Measurements from ENCODE around the gene KLHL7.
"Not testable (repeated sequence)": the region's sequence is repeated elsewhere in the genome, so short reads cannot be mapped to it uniquely, and the experiment has no call there.

KLHL7 gene

DNA sequence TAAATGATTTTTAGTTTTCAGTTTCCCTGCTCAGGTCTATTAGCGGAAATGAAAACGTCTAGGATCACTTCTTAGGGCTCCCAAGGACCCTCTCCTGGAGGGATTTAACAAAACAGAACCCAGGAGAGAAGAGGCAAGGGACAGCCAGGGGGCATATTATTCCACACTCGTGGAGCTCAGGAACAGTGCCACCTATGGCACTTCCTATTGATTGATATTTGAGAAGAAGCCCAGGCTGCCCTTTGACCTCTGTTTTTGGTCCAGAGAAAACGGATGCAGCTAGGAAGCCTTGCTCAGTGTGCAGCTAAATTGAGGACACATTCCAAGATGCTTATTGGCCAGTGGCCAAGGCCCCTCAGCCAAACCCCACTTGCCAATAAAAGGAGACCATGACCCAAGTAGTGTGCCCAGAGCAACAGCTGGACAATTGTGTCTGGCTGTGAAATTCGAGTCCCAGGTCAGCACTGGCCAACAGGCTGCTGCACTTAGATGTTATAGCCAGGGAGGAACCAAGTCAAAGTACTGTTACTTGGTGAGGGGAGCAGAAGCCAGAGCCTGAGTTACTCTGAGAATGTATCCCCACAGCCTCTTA lies 117.0 kb downstream of the KLHL7 start:
- Histone ChIP-seq H3K27ac (ENCODE audit: low read length) (no peak overlapping the region), H3K4me1 (ENCODE audit: low read length) (peaks cover 11% of the 10 kb centered on the region), H3K9me3 (ENCODE audit: insufficient read depth, low read length) (no peaks in the 10 kb centered on the region), H3K4me2 (ENCODE audit: low read length) (no peak overlapping the region), H4K20me1 (ENCODE audit: insufficient read depth, low read length) (no peaks in the 10 kb centered on the region), H2AFZ (ENCODE audit: low read depth, low read length) (no peak overlapping the region), H3K9ac (ENCODE audit: low read length) (no peak overlapping the region), H3K4me3 (ENCODE audit: low read length) (no peak overlapping the region), H3K36me3 (replicated peaks; ENCODE audit: low read depth, low read length) (no peaks in the 10 kb centered on the region), H3K27me3 (ENCODE audit: low read depth, low read length) (no peaks in the 10 kb centered on the region), H3K79me2 (ENCODE audit: low read length) (no peaks in the 10 kb centered on the region)
- TF ChIP-seq EZH2phosphoT487 (IDR thresholded peaks at IDR 0.05; ENCODE audit: low read depth) (no peak), CTCF (IDR thresholded peaks at IDR 0.05; ENCODE audit: low read depth, low read length) (no peak)

DNA sequence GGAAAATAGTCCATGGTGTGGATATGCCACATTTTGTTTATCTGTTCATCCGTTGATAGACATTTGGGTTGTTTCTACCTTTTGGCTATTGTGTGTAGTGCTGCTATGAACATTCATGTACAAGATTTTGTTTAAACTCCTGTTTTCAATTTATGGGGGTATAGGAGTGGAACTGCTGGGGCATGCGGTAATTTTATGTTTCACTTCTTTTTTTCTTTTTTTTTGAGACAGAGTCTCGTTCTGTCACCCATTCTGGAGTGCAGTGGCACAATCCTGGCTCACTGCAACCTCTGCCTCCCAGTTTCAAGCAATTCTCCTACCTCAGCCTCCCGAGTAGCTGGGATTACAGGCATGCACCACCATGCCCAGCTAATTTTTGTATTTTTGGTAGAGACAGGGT lies 118.8 kb downstream of the KLHL7 start:
- H3K9ac ChIP-seq (ENCODE audit: low read length); H3K27ac ChIP-seq (ENCODE audit: low read length); H3K4me3 ChIP-seq (ENCODE audit: low read length); H3K27me3 ChIP-seq (ENCODE audit: low read depth, low read length); H3K9me3 ChIP-seq (ENCODE audit: insufficient read depth, low read length); H3K36me3 ChIP-seq (replicated peaks; ENCODE audit: low read depth, low read length); H2AFZ ChIP-seq (ENCODE audit: low read depth, low read length); H4K20me1 ChIP-seq (ENCODE audit: insufficient read depth, low read length); H3K79me2 ChIP-seq (ENCODE audit: low read length): not testable (repeated sequence)
- H3K4me1 ChIP-seq (ENCODE audit: low read length): peaks cover 11% of the 10 kb centered on the region
- H3K4me2 ChIP-seq (ENCODE audit: low read length): peak overlapping the region; percentile 49; the same call in 1 of the 2 replicates

DNA sequence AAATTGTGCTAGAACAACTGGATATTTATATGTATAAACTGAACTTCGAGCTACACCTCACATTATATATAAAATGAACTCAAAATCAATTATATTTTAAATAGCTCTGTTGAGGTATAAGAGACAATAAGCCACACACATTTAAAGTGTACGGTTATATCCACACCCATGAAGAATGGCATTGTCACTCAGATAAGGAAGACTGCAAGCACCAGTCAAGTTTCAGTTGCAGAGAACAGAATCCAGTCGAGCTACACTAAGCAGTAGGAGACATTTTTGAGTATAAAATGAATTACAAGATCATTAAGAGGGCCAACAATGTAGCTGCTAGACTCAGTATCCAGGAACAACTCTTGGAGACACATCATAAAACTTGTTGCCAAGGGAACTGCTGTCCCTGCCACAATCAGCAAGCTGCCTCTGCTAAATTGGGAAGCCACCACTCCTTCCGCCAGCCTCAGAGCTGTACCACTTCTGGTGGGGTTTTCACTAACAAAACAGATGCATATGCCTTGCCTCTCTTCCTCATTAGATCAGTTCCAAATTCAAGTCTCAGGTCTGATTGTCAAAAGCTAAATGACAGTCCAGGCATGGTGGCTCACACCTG lies 121.4 kb downstream of the KLHL7 start:
- Histone ChIP-seq H3K4me1 (ENCODE audit: low read length) (peaks cover 11% of the 10 kb centered on the region), H3K9me3 (ENCODE audit: insufficient read depth, low read length) (no peaks in the 10 kb centered on the region), H3K36me3 (replicated peaks; ENCODE audit: low read depth, low read length) (no peaks in the 10 kb centered on the region), H3K27me3 (ENCODE audit: low read depth, low read length) (no peaks in the 10 kb centered on the region), H4K20me1 (ENCODE audit: insufficient read depth, low read length) (no peaks in the 10 kb centered on the region), H3K27ac (ENCODE audit: low read length) (no peak overlapping the region), H3K4me2 (ENCODE audit: low read length) (no peak overlapping the region), H3K9ac (ENCODE audit: low read length) (no peak overlapping the region), H2AFZ (ENCODE audit: low read depth, low read length) (no peak overlapping the region), H3K79me2 (ENCODE audit: low read length) (no peaks in the 10 kb centered on the region), H3K4me3 (ENCODE audit: low read length) (no peak overlapping the region)
- TF ChIP-seq EZH2phosphoT487 (IDR thresholded peaks at IDR 0.05; ENCODE audit: low read depth): no peak
- TF ChIP-seq CTCF (IDR thresholded peaks at IDR 0.05; ENCODE audit: low read depth, low read length): no peak
